Adrenal gland (tissue), 12 donors: ENCODE data around the gene ACD. TPM values are rescaled to one million over a fixed set of nuclear protein-coding genes. Genes with fewer than 3 reads are reported as not detected.
A peak's percentile ranks its signal among the peaks of the same experiment; 100 is the strongest.

ENCODE experiments used
- DNase-seq, 7 donors: peaks; one replicate each; pipeline ENCODE4 v3.0.0-alpha.2; 2019 to 2020
- H3K27ac ChIP-seq, 5 donors: fragments of 200-600 bp; sonication (generic) in 4 of 5; 1 replicate in 3 of 5; 2 replicates in 2 of 5; pipeline versions ENCODE4 v1.5.1 to v1.8.0; 2016 to 2020; ENCODE audit warnings: mild to moderate bottlenecking in 1 of 5
- H3K27me3 ChIP-seq: fragments of 200-600 bp; 2 replicates; pipeline ENCODE4 v1.8.0; 2021
- H3K36me3 ChIP-seq, 2 donors: fragments of 200-600 bp; replicated peaks in 1 of 2; 1 replicate in 1 of 2; 2 replicates in 1 of 2; pipeline versions ENCODE4 v1.5.1 to v1.8.0; 2018 to 2022
- H3K4me1 ChIP-seq, 2 donors: fragments of 200-600 bp; replicated peaks in 1 of 2; 1 replicate in 1 of 2; 2 replicates in 1 of 2; pipeline versions ENCODE4 v1.5.1 to v1.8.0; 2018 to 2021
- H3K4me3 ChIP-seq, 4 donors: fragments of 200-600 bp; sonication (generic) in 3 of 4; one replicate each; pipeline ENCODE4 v1.5.1; 2016 to 2018
- H3K9me3 ChIP-seq, 3 donors: fragments of 200-600 bp; sonication (generic) in 1 of 3; replicated peaks in 1 of 3; 1 replicate in 2 of 3; 2 replicates in 1 of 3; pipeline versions ENCODE4 v1.5.1 to v1.8.0; 2016 to 2021
- POLR2A ChIP-seq, 2 donors: fragments of 450-650 bp; IDR thresholded peaks; one replicate each; pipeline ENCODE4 v1.6.1; 2017; ENCODE audit warnings: antibody characterized with exemption in 2 of 2, mild to moderate bottlenecking in 2 of 2, moderate library complexity in 1 of 2
- WGBS, 4 donors: extraction: QIAGEN DNeasy Blood & Tissue Kit in 2 of 4; methylation state at CpG; one replicate each; pipeline versions ENCODE4 v1.1.5 to v1.1.7; 2013 to 2017; 5-methylcytosine and 5-hydroxymethylcytosine counted together
- intact Hi-C, 2 donors: fragments of 100-400 bp; cut with DNase I; formaldehyde crosslinking; loops; one replicate each; pipeline versions ENCODE4 v1.14.1 to v1.15.0; 2022 to 2023
- polyA plus RNA-seq, 3 donors: library from polyadenylated mRNA; stranded (reverse); fragments of 200-250 nt in 2 of 3; fragments of 350-450 nt in 1 of 3; fragmentation: Illumina TruSeq in 1 of 3; extraction: RNeasy Lipid Tissue Mini Kit (QIAGEN cat#74804) in 1 of 3; gene quantifications; one replicate each; pipeline ENCODE4 v1.2.3, GENCODE V29; 2013 to 2014
- total RNA-seq, 9 donors: library from RNA; depleted of rRNA in 4 of 9; stranded (reverse); fragments of >200 nt in 4 of 9; fragments of 120-200 nt in 1 of 9; fragmentation: NEBNext Ultra II Directional in 1 of 9; extraction: Animal tissue kit (Norgen Biotek cat#: 25700) in 1 of 9; gene quantifications; one replicate each; pipeline versions ENCODE4 v1.1.0 to v1.2.4, GENCODE V29; 2013 to 2023
- TF ChIP-seq, protein P1 (sequence below), 6 experiments: fragments of 450-650 bp in 4 of 6; fragments of 200-600 bp in 2 of 6; sonication (generic) in 1 of 6; IDR thresholded peaks; 1 replicate in 5 of 6; 2 replicates in 1 of 6; pipeline versions ENCODE4 v1.5.1 to v1.8.0; 2016 to 2021; ENCODE audit warnings: antibody characterized with exemption in 6 of 6, mild to moderate bottlenecking in 2 of 6, moderate library complexity in 1 of 6
- donor health status: healthy with polysubstance abuse.
- donor health status: Bipolar disorder and iron deficiency.
- donor health status: DM: yes; HTN: yes; CAD: no.
- donor health status: DM: no; HTN: no; CAD: no.
- donor health status: DM: no; HTN: no; CAD: no.
- donor health status: DM: yes; HTN: yes; CAD: no.

The ACD gene
- total and polyA plus RNA-seq, 12 donors, result 7.3 to 47.0 (median 20.7) TPM

GRCh38 chr16:67702130-67702529 lies 42.1 kb upstream of the ACD start:
- TF ChIP-seq POLR2A (IDR thresholded peaks at IDR 0.05), result no peak
- no peaks in the 10 kb centered on the region for H3K9me3 ChIP-seq
- no peak overlapping the region for H3K27ac ChIP-seq
- H3K27me3 ChIP-seq, result no peaks in the 10 kb centered on the region
- WGBS, 4 donors, result 90 to 96% (median 92%) methylated on average over 4 of the region's 4 CpGs
- H3K4me1 ChIP-seq, result peaks cover 3 to 7% of the 10 kb centered on the region in 2 donors
- no peaks in the 10 kb centered on the region for H3K36me3 ChIP-seq
- intact Hi-C loops, result no loop called here
- no peak for DNase-seq
- H3K4me3 ChIP-seq, result no peak overlapping the region

GRCh38 chr16:67701420-67701819 lies 41.4 kb upstream of the ACD start:
- DNase-seq, result no peak
- WGBS, 4 donors, result 83 to 94% (median 89%) methylated on average over 1 of the region's 1 CpG
- Histone ChIP-seq H3K4me3 (no peak overlapping the region), H3K27me3 (no peaks in the 10 kb centered on the region), H3K4me1 (peaks cover 3 to 7% of the 10 kb centered on the region in 2 donors), H3K36me3 (no peaks in the 10 kb centered on the region), H3K9me3 (no peaks in the 10 kb centered on the region), H3K27ac (no peak overlapping the region)
- TF ChIP-seq, protein P1, sequence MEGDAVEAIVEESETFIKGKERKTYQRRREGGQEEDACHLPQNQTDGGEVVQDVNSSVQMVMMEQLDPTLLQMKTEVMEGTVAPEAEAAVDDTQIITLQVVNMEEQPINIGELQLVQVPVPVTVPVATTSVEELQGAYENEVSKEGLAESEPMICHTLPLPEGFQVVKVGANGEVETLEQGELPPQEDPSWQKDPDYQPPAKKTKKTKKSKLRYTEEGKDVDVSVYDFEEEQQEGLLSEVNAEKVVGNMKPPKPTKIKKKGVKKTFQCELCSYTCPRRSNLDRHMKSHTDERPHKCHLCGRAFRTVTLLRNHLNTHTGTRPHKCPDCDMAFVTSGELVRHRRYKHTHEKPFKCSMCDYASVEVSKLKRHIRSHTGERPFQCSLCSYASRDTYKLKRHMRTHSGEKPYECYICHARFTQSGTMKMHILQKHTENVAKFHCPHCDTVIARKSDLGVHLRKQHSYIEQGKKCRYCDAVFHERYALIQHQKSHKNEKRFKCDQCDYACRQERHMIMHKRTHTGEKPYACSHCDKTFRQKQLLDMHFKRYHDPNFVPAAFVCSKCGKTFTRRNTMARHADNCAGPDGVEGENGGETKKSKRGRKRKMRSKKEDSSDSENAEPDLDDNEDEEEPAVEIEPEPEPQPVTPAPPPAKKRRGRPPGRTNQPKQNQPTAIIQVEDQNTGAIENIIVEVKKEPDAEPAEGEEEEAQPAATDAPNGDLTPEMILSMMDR (IDR thresholded peaks at IDR 0.05), result no peak
- intact Hi-C loops, result no loop called here

DNA sequence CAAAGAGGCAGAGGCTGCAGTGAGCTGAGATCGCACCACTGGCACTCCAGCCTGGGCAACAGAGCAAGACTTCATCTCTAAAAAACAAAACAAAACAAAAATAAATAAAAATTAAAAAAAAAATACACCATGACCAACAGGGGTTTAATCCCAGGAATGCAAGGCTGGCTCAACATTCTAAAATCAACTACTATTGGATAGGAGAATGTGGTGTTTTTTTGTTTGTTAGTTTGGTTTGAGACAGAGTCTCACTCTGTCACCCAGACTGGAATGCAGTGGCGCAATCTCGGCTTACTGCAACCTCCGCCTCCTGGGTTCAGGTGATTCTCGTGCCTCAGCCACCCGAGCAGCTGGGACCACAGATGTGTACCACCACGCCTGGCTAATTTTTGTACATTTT lies 39.2 kb upstream of the ACD start:
- H3K9me3 ChIP-seq, result no peaks in the 10 kb centered on the region
- H3K27ac ChIP-seq, result no peak overlapping the region
- no peak overlapping the region for H3K4me3 ChIP-seq
- H3K4me1 ChIP-seq, result peaks cover 0 to 1% of the 10 kb centered on the region in 2 donors
- H3K36me3 ChIP-seq, result no peaks in the 10 kb centered on the region
- WGBS, 4 donors, result 94 to 98% (median 96%) methylated on average over 7 of the region's 7 CpGs
- TF ChIP-seq, protein P1 (IDR thresholded peaks at IDR 0.05), result no peak
- TF ChIP-seq POLR2A (IDR thresholded peaks at IDR 0.05), result no peak
- H3K27me3 ChIP-seq, result no peaks in the 10 kb centered on the region
- intact Hi-C loops, result no loop called here
- DNase-seq, result no peak

- WGBS, 4 donors, result 69 to 94% (median 86%) methylated on average over 4 of the region's 4 CpGs
Measured at GRCh38 chr16:67697422-67698185, 37.5 kb upstream of the ACD start.

More at GRCh38 chr16:67697422-67698185, 37.5 kb upstream of the ACD start:
- Histone ChIP-seq H3K36me3 (no peaks in the 10 kb centered on the region), H3K27me3 (no peaks in the 10 kb centered on the region), H3K4me1 (no peaks in the 10 kb centered on the region), H3K4me3 (no peak overlapping the region), H3K27ac (no peak overlapping the region), H3K9me3 (no peaks in the 10 kb centered on the region)
- intact Hi-C loops, result no loop called here
- no peak for TF ChIP-seq POLR2A (IDR thresholded peaks at IDR 0.05)
- TF ChIP-seq, protein P1 (IDR thresholded peaks at IDR 0.05), result no peak
- peak in 1 of 7 donors; percentile 20 for DNase-seq
